Measurements from ENCODE around the gene NPHS1.

DNA sequence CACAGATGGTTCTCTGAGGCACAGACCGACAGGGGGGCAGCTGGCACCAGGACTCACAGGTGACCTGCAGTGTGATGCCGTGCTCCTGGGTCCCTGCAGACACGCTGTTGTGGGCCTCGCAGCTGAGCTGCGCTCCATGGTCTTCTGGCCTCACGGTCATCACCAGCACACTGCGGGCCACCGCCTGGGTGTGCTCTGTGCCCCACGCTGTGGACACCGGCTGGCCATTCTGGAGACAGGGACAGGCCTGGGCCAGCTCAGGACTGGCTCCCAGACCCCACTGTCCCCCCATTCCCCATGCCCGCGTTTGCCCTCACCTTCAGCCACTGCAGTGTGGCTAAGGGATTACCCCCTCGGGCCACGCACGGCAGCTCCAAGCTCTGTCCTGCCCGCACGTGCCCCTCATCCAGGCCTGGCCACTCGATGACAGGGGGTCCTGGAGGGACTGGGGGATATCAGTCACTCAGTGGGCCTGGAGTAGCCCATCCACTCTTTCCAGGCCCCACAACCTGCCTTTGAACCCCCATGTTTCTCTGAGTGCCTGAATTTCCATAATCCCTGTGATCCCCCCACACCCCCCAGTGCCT is 3.3 kb downstream of the NPHS1 start:
- TF ChIP-seq, protein P1, sequence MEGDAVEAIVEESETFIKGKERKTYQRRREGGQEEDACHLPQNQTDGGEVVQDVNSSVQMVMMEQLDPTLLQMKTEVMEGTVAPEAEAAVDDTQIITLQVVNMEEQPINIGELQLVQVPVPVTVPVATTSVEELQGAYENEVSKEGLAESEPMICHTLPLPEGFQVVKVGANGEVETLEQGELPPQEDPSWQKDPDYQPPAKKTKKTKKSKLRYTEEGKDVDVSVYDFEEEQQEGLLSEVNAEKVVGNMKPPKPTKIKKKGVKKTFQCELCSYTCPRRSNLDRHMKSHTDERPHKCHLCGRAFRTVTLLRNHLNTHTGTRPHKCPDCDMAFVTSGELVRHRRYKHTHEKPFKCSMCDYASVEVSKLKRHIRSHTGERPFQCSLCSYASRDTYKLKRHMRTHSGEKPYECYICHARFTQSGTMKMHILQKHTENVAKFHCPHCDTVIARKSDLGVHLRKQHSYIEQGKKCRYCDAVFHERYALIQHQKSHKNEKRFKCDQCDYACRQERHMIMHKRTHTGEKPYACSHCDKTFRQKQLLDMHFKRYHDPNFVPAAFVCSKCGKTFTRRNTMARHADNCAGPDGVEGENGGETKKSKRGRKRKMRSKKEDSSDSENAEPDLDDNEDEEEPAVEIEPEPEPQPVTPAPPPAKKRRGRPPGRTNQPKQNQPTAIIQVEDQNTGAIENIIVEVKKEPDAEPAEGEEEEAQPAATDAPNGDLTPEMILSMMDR (IDR thresholded peaks at IDR 0.05), result no peak
- TF ChIP-seq POLR2A (IDR thresholded peaks at IDR 0.05), result no peak

Data from uterus (tissue), 2 donors.